Astrocyte (in vitro differentiated cells and primary cell): ENCODE results near the gene FNDC8.

Source experiments
- EZH2 ChIP-seq: IDR thresholded peaks from 2 replicates; pipeline ENCODE4 v1.6.1; 2012; ENCODE audit warnings: mild to moderate bottlenecking, low read length, inconsistent platforms; ENCODE audit not compliant: insufficient read depth
- TF ChIP-seq, protein P1 (sequence below): IDR thresholded peaks from 2 replicates; pipeline ENCODE4 v1.5.1; 2011; ENCODE audit warnings: low read depth, mild to moderate bottlenecking, inconsistent platforms, low read length, moderate library complexity; ENCODE audit not compliant: insufficient read depth

DNA sequence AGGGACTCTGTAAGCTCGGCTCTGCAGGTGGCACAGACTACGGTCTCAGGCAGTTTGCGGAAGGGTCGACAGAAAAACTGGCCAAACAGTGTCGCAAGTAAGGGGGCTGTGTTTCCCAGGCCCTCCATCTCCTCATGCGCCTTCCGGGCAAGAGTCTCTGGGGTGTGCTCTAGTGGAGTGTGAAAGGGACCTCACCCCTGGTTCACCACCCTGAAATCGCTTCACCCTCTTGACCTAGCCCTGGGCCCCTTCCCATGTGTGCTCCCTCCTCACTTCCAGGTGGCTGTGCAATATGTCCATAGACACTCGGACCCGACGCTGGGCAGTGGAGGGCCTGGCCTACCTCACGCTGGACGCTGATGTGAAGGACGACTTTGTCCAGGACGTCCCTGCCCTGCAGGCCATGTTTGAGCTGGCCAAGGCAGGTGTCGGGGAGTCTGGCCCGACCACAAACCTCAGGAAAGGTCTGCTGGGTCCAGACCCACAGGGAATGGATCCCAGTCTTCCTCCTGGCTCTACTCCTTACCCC lies 48.5 kb downstream of the FNDC8 start:
- TF ChIP-seq, protein P1, sequence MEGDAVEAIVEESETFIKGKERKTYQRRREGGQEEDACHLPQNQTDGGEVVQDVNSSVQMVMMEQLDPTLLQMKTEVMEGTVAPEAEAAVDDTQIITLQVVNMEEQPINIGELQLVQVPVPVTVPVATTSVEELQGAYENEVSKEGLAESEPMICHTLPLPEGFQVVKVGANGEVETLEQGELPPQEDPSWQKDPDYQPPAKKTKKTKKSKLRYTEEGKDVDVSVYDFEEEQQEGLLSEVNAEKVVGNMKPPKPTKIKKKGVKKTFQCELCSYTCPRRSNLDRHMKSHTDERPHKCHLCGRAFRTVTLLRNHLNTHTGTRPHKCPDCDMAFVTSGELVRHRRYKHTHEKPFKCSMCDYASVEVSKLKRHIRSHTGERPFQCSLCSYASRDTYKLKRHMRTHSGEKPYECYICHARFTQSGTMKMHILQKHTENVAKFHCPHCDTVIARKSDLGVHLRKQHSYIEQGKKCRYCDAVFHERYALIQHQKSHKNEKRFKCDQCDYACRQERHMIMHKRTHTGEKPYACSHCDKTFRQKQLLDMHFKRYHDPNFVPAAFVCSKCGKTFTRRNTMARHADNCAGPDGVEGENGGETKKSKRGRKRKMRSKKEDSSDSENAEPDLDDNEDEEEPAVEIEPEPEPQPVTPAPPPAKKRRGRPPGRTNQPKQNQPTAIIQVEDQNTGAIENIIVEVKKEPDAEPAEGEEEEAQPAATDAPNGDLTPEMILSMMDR: no peak
- TF ChIP-seq EZH2: no peak
